Astrocyte (in vitro differentiated cells and primary cell): ENCODE results near the gene TMEM229A.

Experiments
- CTCF ChIP-seq: IDR thresholded peaks from 2 replicates; pipeline ENCODE4 v1.5.1; 2011; ENCODE audit warnings: low read depth, mild to moderate bottlenecking, inconsistent platforms, low read length, moderate library complexity; ENCODE audit not compliant: insufficient read depth
- EZH2 ChIP-seq: IDR thresholded peaks from 2 replicates; pipeline ENCODE4 v1.6.1; 2012; ENCODE audit warnings: mild to moderate bottlenecking, low read length, inconsistent platforms; ENCODE audit not compliant: insufficient read depth

- TF ChIP-seq CTCF, result no peak
- no peak for TF ChIP-seq EZH2
Measured at GRCh38 chr7:123994449-123994848, 38.4 kb downstream of the TMEM229A start.
